GM19455 (cell line): ENCODE data around the gene PAX1.

Source experiments
- ATAC-seq: cut with Tn5 transposase; IDR thresholded peaks from one replicate; pipeline ENCODE4 v1.9.1; 2021; ENCODE audit not compliant: unreplicated experiment

Gene PAX1

GRCh38 chr20:21702553-21703470 is 2.7 kb upstream of the PAX1 start:
- ATAC-seq: no peak

GRCh38 chr20:21703717-21704407 is 1.6 kb upstream of the PAX1 start:
- no peak for ATAC-seq

GRCh38 chr20:21704408-21705385 is 767 bp upstream of the PAX1 start:
- no peak for ATAC-seq

- no peak for ATAC-seq
Observed at GRCh38 chr20:21706261-21707195, 1.1 kb downstream of the PAX1 start.

- ATAC-seq: no peak
Observed at GRCh38 chr20:21707267-21707666, 1.8 kb downstream of the PAX1 start.

- ATAC-seq: no peak
Observed at GRCh38 chr20:21707999-21708737, 2.7 kb downstream of the PAX1 start.

- ATAC-seq: no peak
Observed at GRCh38 chr20:21708738-21709534, 3.5 kb downstream of the PAX1 start.

GRCh38 chr20:21709535-21709904 is 4.1 kb downstream of the PAX1 start:
- no peak for ATAC-seq

- no peak for ATAC-seq
Observed at GRCh38 chr20:21710341-21710740, 4.9 kb downstream of the PAX1 start.

- no peak for ATAC-seq
Observed at GRCh38 chr20:21710863-21711431, 5.5 kb downstream of the PAX1 start.

GRCh38 chr20:21712443-21713059 is 7.1 kb downstream of the PAX1 start:
- no peak for ATAC-seq

GRCh38 chr20:21713470-21713869 is 8.0 kb downstream of the PAX1 start:
- ATAC-seq: no peak

- ATAC-seq: no peak
Observed at GRCh38 chr20:21713901-21714296, 8.4 kb downstream of the PAX1 start.

- no peak for ATAC-seq
Observed at GRCh38 chr20:21714297-21715192, 9.1 kb downstream of the PAX1 start.

GRCh38 chr20:21715193-21715881 is 9.9 kb downstream of the PAX1 start:
- no peak for ATAC-seq

GRCh38 chr20:21719592-21720214 is 14.2 kb downstream of the PAX1 start:
- ATAC-seq: no peak
